Non-pigmented ciliary epithelial cell (primary cell): ENCODE results near the gene MAOB.
"Not testable (repeated sequence)": the region's sequence is repeated elsewhere in the genome, so short reads cannot be mapped to it uniquely, and the experiment has no call there.

ENCODE experiments used
- DNase-seq: peaks from one replicate; pipeline ENCODE4 v3.0.0-alpha.2; 2010; ENCODE audit warnings: low read depth

The MAOB gene

DNA sequence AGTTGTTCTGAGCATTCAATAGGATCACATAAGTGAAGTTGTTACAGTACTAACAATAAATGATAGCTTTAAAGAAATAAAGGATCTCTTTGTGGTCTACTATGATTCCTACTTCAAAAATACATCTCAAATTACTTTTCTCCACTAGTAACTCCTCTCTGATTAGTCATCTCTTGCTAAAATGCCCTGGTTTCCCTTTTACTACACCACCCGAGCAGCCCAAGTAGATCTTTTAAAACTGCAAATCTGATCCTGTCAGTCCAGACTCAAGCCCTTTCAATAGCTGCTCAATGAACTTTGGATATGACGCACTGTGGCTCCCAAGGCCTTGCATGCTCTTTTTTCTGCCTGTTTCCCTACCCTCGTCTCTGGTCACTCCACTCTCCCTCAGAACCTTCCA is 128.6 kb downstream of the MAOB start:
- DNase-seq: no peak

DNA sequence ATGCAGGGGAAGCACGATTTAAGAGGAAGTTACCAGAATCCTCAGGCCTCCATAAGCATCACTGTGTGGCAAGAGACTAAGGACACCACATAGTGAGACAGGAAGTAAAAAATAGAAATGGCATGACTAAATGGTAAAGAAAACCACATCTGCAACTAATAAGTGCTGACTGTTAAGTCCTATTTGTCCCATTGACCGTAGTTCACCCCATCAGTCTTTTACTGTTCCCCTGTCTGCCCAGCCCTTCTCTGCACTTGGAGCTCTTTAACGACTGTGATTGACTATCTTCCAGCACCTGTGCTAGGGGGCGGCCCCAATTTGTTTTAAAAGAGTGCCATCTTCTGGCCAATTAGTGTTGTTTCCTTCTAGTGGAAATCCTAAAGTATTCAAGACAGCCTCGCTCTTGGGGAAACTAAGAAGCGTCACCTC is 132.0 kb downstream of the MAOB start:
- no peak for DNase-seq

DNA sequence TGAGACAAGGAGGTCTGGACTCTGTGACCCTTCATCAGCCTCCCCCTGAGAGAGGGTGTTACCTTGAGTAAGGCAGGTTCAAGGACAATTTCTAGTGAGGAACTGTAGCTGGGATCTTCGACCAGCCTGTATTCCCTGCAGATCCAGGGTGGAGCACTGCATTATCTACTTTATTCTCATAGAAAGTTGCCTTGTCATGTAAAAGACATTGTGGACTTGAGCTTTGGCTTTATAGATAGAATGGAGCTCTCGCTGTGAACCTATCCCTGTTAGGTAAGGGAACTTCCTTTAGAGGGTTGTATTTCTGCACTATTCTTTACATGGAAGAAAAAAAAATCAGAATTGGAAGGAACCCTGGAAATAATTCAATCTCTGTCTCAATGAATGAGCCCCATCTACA is 134.8 kb downstream of the MAOB start:
- DNase-seq: no peak

DNA sequence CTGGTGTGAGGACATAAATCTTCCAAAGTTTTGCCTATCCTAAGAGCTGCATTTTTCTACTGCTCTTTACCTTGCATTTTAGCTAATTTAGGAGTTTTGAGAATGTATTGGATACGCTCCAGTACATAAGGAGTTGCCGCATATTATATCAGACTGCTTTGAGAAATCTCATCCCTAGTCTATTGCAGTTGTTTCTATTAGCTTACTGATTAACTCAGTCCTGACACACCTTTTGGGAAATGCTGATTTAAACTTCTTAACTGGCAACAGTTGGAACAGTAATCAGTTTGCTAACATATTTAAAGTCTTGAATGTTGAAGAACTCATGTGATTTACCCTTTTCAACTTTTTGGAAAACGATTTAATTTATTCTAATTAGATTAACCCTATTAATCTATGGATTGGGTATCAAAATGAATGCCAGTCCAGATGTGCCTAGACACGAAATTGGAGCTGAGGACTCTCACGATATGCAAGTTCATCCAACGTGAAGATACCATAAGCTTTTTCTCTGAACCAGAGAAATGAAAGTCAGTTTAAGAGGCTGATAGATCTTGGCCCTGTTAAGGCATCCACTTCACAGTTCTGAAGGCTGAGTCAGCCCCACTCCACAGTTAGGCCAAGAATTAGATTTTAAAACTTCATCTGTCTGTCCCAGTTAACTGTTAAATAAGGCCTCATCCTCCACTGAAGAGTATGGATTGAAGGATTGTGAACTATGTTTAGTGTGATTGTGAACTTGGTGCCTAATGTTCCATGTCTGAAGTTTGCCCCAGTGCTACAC is 136.1 kb downstream of the MAOB start:
- no peak for DNase-seq

DNA sequence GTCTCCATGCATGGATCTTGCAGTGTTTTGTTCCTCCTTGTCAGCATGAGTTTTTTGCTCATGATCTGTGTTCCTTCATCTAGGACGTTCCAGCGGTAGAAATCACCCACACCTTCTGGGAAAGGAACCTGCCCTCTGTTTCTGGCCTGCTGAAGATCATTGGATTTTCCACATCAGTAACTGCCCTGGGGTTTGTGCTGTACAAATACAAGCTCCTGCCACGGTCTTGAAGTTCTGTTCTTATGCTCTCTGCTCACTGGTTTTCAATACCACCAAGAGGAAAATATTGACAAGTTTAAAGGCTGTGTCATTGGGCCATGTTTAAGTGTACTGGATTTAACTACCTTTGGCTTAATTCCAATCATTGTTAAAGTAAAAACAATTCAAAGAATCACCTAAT is 138.0 kb downstream of the MAOB start:
- no peak for DNase-seq

DNA sequence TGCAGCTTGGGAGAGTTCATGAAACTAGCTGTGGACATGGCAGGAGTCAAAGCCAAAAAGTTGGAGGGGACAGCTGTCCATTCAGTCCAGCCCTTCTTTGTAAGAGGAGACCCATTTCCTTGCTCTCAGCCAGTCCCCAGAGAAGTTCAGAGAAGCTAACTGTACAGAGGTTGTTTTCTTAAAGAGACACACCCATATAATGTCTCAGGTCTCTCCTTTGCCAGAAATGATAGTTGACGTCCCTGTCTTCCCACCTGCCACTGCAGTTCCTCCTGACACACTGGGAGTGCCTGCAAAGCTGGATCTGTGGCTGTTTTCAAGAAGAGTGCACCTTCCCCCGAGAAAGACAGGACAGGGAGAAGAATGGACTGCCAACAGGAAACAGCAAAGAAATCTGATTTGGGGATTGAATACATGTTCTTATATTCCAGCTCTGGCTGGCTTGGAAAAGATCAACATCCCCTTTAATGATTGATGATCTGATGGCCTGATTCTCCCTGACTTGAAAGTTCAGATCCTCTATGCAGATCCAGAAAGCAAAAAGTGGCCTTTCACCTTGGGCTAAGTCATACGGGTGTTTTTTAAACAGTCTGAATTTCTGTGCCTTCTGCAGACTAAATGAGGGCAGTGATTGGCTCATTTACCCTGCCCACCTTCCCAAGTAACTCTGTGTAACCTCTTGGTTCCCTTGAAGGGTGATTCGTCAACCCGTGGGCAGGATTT is 139.0 kb downstream of the MAOB start:
- no peak for DNase-seq

DNA sequence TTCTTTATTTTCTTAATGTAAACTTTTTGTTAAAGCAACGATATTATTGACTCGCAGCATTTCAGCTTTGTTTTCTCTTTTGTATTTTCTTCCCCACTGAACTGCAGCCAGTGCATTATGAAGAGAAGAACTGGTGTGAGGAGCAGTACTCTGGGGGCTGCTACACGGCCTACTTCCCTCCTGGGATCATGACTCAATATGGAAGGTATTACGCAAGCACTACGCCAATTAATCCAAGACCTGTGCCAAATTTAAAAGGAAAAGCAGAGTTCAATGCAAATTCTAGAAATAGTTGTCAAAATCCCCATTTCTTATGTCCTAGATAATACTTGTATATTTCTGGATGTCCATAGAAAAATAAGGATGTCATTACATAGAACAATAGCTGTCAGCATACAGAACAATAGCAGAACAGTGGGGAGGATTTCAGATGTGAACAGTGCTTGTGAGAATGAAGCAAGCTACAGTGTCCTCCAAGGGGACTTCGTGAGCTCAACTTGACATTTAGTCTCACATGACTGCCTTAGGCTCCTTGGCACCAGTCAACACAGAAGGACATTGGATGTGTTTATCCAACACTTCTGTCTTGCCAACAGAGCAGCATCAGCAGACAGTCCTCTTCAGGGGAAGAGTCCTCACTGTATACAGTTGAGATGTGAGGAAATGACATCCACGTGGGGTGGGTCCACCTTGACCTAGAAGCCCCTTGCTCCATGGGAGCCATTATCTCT is 140.2 kb downstream of the MAOB start:
- no peak for DNase-seq

DNA sequence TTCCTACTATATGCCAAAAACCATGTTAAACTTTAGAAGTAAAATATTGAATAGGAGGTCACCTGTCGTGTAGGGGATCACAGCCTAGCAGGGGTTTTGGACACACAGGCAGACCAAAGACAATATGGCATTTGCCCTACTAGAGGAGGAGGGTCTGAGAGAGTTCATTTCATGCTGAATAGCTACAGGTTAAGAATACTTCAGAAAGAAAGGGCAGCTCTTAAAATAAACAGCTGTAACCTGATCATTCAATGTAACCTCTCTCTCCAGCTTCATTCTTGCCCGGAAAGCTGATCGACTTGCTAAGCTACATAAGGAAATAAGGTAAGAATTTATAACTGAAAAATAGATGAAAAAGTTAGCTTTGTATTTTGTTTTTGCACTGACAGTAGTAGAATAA is 146.3 kb downstream of the MAOB start:
- DNase-seq: no peak

DNA sequence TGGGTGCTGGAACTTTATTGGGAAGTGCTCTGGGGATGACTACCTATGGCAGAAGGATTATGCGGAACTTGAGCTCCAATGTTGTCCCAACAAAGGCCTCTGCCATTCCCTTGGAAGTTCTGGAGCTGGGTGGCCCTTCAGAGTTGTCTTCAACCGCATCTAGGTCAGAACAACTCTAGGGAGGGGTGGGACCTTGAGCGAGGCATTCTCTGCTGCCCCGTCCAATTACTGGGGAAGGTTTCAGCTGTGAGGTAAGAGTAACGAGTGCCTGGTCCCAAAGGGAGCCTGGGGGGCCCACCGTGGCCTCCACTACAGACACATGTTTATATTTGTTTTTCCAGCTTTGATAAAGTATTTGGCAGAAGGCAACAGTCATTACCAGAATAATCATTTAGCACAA is 146.7 kb downstream of the MAOB start:
- DNase-seq: no peak

DNA sequence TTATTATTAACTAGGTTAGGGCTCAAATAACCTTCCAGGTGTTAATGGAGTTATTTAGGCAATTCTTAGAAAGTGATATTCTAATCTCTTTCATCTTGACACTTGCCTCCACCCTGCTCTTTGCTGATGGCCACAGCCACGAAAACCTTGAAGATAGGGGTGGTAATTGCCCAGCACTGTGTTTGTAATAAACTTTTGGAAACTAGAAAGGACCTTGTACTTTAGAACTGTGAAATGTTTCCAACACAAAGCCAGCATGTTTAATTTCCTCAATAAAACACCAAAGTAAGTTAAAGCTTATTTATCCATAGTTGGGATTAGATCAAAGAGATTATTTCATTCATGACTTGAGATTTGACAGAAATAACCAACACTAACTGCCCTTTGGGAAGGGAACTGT is 147.8 kb downstream of the MAOB start:
- DNase-seq: no peak

DNA sequence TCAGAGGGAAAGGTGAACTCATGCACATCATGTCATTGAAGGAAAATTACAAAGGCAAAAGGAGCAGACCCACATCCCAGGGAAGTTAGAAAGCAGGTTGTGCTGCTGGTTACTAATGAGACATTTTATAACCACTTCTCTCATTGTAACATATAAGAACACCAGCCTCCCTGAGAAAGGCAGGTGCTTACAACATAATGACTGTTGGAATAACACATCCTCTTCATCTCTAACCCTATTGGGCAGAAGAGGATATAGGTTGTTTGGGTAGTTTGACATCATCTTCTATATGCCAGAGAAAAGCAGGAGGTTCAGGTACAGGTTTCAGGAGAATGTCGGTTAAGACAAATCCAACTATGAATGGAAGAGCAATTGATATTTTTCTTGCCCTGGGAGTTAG is 148.6 kb downstream of the MAOB start:
- no peak for DNase-seq

DNA sequence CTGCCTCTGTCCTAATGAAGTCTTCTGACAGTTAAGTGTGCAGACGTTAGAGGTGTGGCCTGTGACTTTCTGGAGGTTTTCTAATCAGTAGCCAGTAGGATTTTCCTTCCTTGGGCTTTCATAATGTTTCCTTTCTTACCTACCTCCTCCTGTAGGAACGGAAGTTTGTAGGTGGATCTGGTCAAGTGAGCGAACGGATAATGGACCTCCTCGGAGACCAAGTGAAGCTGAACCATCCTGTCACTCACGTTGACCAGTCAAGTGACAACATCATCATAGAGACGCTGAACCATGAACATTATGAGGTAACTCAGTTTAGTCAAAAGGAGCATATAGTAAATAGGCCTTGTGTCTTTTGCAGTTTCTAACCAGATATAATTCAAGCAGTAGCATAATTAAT is 151.2 kb downstream of the MAOB start:
- no peak for DNase-seq

DNA sequence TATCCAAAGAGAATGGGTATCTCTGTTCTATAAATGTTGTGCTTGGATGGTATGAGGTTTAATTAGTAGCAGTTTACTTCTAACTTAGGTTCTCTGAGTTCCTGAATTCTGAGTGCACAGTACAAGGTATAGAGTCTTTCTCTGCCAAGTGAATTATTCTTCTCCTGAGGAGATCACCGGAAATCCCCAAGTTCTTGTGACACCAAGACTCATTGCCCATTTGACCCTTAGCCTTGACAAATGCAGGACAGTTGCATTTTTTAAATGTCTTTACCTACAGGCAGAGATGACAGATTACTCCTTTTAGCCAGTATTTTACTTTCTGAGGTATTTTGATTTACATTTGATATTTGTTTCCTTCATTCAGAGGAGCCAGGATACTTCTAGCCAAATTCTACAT is 153.3 kb downstream of the MAOB start:
- DNase-seq: no peak

DNA sequence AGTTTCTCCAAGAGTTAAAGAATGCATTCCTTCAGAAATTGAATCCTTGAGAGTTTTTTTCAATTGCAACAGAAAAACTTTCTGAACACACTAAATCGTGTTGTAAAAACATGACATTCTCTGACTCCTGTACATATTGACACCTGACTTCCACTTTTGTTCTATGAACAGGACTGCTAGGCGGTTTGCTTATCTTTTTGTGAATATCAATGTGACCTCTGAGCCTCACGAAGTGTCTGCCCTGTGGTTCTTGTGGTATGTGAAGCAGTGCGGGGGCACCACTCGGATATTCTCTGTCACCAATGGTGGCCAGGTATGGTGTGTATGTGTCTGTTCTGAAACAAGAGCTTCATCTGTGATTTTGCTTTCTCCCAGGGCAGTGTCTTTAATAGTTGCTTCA is 154.2 kb downstream of the MAOB start:
- DNase-seq: no peak

DNA sequence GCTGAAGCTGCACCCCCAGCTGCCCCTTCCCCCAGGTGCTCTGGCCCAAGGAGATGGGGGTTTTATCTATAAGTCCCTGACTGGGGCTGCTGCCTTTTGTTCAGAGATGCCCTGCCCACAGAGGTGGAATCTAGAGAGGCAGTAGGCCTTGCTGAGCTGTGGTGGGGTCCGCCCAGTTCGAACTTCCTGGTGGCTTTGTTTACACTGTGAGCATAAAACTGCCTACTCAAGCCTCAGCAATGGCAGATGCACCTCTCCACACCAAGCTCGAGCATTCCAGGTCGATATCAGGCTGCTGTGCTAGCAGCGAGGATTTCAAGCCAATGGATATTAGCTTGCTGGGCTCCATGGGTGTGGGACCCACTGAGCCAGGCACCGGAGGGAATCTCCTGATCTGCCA is 155.0 kb downstream of the MAOB start:
- DNase-seq: not testable (repeated sequence)

DNA sequence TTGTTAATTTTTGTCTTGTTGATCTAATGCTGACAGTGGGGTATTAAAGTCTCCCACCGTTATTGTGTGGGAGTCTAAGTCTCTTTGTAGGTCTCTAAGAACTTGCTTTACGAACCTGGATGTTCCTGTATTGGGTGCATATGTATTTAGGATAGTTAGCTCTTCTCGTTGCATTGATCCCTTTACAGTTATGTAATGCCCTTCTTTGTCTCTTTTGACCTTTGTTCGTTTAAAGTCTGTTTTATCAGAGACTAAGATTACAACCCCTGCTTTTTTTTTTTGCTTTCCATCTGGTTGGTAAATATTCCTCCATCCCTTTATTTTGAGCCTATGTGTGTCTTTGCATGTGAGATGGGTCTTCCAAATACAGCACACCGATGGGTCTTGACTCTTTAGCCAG is 157.0 kb downstream of the MAOB start:
- not testable (repeated sequence) for DNase-seq

DNA sequence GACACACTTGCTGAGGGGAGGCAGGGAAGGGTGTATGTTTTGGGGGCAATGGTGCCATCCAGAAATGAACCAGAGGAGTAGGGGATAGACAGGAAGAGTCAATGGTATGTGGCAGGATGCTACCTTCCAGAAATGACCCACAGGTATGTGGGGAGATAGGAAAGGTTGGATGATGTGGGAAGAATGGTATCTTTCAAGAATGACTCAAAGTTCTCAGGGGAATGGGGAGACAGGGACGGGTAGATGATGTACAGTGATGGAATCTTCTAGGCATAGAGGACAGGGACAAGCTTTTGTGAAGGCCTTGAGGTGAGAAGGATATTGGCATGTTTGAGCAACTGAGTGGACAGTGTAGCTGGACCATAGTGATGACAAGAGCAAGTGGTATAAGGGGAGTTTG is 161.3 kb downstream of the MAOB start:
- DNase-seq: no peak

DNA sequence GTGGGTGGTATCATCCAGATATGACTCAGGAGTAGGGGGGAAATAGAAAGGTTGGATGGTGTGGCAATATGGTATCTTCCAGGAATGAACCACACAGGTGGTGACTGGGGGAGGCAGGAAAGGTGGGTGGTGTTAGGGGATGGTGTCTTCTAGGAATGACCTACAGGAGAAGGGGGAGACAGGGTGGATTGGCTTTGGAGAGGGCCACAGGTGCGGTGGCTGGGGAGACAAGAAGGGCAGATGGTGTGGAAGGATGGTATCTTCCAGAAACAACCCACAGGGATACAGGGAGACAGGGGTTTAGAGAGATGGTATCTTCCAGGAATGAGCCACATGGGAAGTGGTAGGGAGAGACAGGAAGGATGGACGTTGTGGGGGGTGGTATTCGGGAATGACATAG is 162.2 kb downstream of the MAOB start:
- DNase-seq: no peak

DNA sequence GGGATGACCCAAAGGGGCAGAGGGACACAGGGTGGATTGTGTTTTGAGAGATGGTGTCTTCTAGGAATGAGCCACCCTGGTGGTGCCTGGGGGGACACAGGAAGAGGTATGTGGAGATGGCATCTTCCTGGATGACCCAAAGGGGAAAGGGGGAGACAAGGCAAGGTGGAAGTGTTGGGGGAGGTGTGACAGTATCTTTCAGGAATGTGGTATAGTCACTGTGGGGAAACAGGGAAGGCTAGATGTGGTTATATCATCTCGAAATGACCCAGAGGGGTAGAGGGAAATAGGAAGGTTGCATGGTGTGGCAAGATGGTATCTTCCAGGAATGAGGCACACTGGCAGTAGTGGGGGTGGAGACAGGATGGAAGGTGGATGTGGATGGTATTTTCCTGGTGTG is 163.3 kb downstream of the MAOB start:
- DNase-seq: no peak

DNA sequence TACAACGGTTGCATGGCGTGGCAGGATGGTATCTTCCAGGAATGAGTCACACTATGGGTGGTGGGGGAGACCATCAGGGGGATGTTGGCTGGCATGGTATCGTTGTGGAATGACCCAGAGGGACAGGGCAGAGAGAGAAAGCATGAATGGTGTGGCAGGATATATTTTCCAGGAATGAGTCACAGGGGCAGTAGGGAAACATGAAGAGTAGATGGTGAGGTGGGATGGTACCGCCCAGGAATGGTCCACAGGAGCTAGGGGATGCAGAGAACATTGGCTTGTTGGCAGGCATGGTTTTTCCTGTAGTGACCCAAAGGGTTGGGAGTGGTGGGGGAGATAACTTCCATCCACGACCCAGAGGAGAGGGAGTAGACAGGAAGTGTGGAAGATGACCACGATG is 163.7 kb downstream of the MAOB start:
- DNase-seq: no peak

DNA sequence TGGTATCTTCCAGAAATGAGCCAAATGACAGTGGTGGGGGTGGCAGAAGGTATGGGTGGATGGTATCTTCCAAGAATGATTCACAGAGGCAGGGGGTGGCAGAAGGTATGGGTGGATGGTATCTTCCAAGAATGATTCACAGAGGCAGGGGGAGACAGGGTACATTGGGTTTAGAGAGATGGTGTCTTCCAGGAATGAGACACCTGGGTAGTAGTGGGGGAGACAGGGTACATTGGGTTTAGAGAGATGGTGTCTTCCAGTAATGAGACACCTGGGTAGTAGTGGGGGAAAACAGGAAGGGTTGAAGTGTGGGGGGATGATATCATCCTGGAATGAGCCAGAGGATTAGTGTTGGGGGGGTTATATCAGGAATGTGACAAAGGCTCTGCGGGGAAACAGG is 164.2 kb downstream of the MAOB start:
- DNase-seq: no peak

DNA sequence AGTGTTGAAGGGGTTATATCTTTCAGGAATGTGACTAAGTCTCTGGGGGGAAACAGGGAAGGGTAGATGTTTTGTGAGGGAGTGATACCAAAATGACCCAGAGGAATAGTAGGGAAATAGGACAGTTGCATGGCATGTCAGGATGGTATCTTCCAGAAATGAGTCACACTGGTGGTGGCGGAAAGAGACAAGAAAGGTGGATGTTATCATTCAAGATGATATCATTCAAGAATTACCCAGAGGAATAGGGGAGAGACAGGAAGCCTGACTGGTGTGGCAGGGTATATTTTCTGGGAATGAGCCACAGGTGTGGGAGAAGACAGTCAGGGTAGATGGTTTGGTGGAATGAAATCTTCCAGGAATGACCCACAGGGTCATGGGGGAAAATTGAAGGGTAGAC is 165.1 kb downstream of the MAOB start:
- no peak for DNase-seq

DNA sequence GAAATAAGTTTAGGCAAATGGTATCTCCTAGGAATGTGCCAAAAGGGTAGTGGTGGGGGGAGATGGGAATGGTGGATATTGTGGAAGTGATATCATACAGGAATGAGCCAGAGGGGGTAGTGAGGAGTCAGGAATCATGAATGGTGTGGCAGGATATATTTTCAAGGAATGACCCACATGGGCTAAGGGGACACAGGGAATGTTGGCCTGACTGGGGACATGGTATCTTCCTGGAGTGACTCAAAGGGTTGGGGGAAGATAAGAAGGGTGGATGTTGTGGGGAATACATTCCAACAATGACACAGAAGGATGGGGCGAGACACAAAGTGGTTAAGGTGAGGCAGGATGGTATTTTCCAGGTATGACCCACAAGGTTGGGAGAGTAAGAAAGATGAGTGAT is 165.6 kb downstream of the MAOB start:
- no peak for DNase-seq
